Measurements from ENCODE around the gene NEIL3.

NEIL3 gene

GRCh38 chr4:177267911-177268310 lies 41.8 kb upstream of the NEIL3 start:
- Histone ChIP-seq H3K36me3 (no peaks in the 10 kb centered on the region), H3K4me3 (ENCODE audit: low read depth, low read length) (no peak overlapping the region), H3K4me1 (peaks cover 24% of the 10 kb centered on the region), H3K27me3 (no peaks in the 10 kb centered on the region), H3K9me3 (no peaks in the 10 kb centered on the region)
- DNase-seq = no peak
- TF ChIP-seq, protein P1, sequence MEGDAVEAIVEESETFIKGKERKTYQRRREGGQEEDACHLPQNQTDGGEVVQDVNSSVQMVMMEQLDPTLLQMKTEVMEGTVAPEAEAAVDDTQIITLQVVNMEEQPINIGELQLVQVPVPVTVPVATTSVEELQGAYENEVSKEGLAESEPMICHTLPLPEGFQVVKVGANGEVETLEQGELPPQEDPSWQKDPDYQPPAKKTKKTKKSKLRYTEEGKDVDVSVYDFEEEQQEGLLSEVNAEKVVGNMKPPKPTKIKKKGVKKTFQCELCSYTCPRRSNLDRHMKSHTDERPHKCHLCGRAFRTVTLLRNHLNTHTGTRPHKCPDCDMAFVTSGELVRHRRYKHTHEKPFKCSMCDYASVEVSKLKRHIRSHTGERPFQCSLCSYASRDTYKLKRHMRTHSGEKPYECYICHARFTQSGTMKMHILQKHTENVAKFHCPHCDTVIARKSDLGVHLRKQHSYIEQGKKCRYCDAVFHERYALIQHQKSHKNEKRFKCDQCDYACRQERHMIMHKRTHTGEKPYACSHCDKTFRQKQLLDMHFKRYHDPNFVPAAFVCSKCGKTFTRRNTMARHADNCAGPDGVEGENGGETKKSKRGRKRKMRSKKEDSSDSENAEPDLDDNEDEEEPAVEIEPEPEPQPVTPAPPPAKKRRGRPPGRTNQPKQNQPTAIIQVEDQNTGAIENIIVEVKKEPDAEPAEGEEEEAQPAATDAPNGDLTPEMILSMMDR (IDR thresholded peaks at IDR 0.05; ENCODE audit: low read depth, low read length) = no peak

DNA sequence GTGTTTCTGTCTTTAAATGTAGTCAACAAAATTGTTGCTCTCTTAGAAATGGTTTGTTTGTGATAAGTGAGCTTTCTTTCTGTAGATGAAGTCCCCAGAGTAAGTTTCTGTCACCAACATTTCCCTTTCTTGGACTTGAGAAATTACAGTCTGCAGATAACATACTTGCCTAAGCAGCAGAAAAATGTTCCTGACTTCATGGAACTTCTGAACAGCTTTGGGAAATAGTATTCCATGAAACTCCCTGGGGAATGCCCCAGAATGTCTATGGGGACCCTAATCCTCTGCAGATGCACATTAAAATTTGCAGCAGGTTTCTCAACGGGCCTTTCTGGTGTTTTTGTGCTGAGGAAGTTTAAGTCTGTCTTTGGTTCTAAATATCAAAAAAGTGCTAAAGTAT lies 38.6 kb upstream of the NEIL3 start:
- Histone ChIP-seq H3K9me3 (no peaks in the 10 kb centered on the region), H3K36me3 (no peaks in the 10 kb centered on the region), H3K4me1 (peaks cover 8% of the 10 kb centered on the region), H3K4me3 (ENCODE audit: low read depth, low read length) (no peak overlapping the region), H3K27me3 (no peaks in the 10 kb centered on the region)
- TF ChIP-seq, protein P1 (IDR thresholded peaks at IDR 0.05; ENCODE audit: low read depth, low read length) = no peak
- DNase-seq = no peak

DNA sequence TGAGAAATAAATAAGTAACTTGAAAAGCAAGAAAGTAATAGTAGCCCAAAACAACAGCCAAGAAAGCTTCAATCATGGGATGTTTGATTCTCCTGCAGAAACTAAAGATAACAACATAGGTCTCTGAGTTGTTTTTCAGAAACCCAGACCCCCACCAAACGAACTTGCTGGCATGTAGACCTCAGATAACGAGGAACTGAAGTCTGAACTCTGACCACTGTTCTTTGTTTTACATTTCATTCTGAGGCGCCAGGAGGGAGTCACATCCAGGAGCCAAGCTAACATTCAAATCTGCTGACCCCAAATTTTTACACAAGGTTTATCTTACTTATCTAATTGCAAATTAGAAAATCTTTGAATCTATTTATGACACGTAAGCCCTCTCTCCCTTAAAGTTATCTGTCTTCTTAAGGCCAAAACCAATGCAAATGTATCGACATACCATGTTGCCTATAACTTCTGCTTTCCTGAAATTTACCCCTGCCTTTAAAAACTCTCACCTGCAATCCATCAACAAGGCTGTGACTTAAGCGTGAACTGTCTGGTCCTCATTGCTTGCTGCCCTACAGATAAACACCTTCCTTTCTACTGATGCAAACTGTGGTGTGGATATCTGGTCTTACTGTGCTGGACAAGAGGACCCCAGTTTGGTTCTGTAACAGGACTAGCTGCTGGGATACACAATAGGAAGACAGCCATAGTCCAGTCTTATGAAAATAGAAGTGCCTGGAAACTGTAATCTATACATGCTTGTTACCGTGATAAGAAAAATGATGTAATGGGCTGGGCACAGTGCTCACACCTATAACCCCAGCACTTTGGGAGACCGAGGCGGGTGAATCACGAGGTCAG lies 37.5 kb upstream of the NEIL3 start:
- Histone ChIP-seq H3K4me3 (ENCODE audit: low read depth, low read length) (no peak overlapping the region), H3K27me3 (no peaks in the 10 kb centered on the region), H3K9me3 (no peaks in the 10 kb centered on the region), H3K36me3 (no peaks in the 10 kb centered on the region), H3K4me1 (no peaks in the 10 kb centered on the region)
- DNase-seq = no peak
- TF ChIP-seq, protein P1 (IDR thresholded peaks at IDR 0.05; ENCODE audit: low read depth, low read length) = no peak

- Histone ChIP-seq H3K4me3 (ENCODE audit: low read depth, low read length) (no peak overlapping the region), H3K36me3 (no peaks in the 10 kb centered on the region), H3K27me3 (no peaks in the 10 kb centered on the region), H3K4me1 (no peaks in the 10 kb centered on the region), H3K9me3 (no peaks in the 10 kb centered on the region)
- TF ChIP-seq, protein P1 (IDR thresholded peaks at IDR 0.05; ENCODE audit: low read depth, low read length) = no peak
- no peak for DNase-seq
Observed at GRCh38 chr4:177275999-177276398, 33.7 kb upstream of the NEIL3 start.

- Histone ChIP-seq H3K27me3 (no peaks in the 10 kb centered on the region), H3K4me3 (ENCODE audit: low read depth, low read length) (no peak overlapping the region), H3K9me3 (no peaks in the 10 kb centered on the region), H3K4me1 (peaks cover 3% of the 10 kb centered on the region), H3K36me3 (no peaks in the 10 kb centered on the region)
- no peak for DNase-seq
- TF ChIP-seq, protein P1 (IDR thresholded peaks at IDR 0.05; ENCODE audit: low read depth, low read length) = no peak
Observed at GRCh38 chr4:177281351-177281909, 28.2 kb upstream of the NEIL3 start.

GRCh38 chr4:177282284-177282835 lies 27.3 kb upstream of the NEIL3 start:
- H3K9me3 ChIP-seq = no peaks in the 10 kb centered on the region
- TF ChIP-seq, protein P1 (IDR thresholded peaks at IDR 0.05; ENCODE audit: low read depth, low read length) = no peak
- peak; percentile 16 for DNase-seq

More at GRCh38 chr4:177282284-177282835, 27.3 kb upstream of the NEIL3 start:
- no peak overlapping the region for H3K4me3 ChIP-seq (ENCODE audit: low read depth, low read length)
- peaks cover 5% of the 10 kb centered on the region for H3K4me1 ChIP-seq
- no peaks in the 10 kb centered on the region for H3K27me3 ChIP-seq
- no peaks in the 10 kb centered on the region for H3K36me3 ChIP-seq
